IMR-90 (cell line): Measurements from ENCODE around the gene HSFX1.

Source experiments
- BHLHE40 ChIP-seq: fragments of 150-350 bp; IDR thresholded peaks from 2 replicates; pipeline ENCODE4 v1.6.1; 2016; ENCODE audit warnings: mild to moderate bottlenecking, low read depth, low read length
- CEBPB ChIP-seq: IDR thresholded peaks from 2 replicates; pipeline ENCODE4 v1.6.1; 2012; ENCODE audit warnings: low read depth, low read length, improper control_type of control experiment
- MAFK ChIP-seq: IDR thresholded peaks from 2 replicates; pipeline ENCODE4 v1.6.1; 2012; ENCODE audit warnings: low read depth, low read length, improper control_type of control experiment
- POLR2A ChIP-seq: IDR thresholded peaks from 2 replicates; pipeline ENCODE4 v1.6.1; 2012; ENCODE audit warnings: mild to moderate bottlenecking, low read depth, low read length
- RAD21 ChIP-seq: IDR thresholded peaks from 2 replicates; pipeline ENCODE4 v1.6.1; 2012; ENCODE audit warnings: low read length, improper control_type of control experiment
- RFX5 ChIP-seq: IDR thresholded peaks from 2 replicates; pipeline ENCODE4 v1.8.0; 2012; ENCODE audit warnings: low read depth, mild to moderate bottlenecking, low read length, moderate library complexity
- SMC3 ChIP-seq: fragments of 150-350 bp; IDR thresholded peaks from 2 replicates; pipeline ENCODE4 v1.6.1; 2016; ENCODE audit warnings: low read depth, mild to moderate bottlenecking, antibody characterized with exemption, low read length, moderate library complexity
- USF2 ChIP-seq: fragments of 150-350 bp; IDR thresholded peaks from 2 replicates; pipeline ENCODE4 v1.6.1; 2017; ENCODE audit warnings: mild to moderate bottlenecking, antibody characterized with exemption, low read length, low read depth
- TF ChIP-seq, protein P1 (sequence below): conservative IDR thresholded peaks from 2 replicates; pipeline ENCODE4 v1.5.1; 2012; ENCODE audit warnings: mild to moderate bottlenecking, low read depth, low read length, improper control_type of control experiment

DNA sequence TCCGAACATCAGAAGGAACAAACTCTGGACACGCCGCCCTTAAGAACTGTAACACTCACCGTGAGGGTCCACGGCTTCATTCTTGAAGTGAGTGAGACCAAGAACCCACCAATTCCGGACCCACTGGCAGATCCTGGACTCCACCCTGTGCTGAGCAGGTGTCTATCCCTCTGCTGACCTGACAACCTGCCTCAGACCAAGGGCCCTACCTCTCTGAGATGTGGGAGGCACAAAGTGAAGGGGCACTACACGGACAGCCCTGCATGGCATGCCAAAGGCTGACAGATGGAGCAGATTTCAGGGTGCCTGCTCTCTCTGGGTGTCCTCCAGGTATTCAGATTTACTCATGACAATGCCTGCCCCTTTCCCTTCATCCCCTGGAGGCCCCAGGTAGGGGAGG is 14.0 kb upstream of the HSFX1 start:
- TF ChIP-seq, protein P1, sequence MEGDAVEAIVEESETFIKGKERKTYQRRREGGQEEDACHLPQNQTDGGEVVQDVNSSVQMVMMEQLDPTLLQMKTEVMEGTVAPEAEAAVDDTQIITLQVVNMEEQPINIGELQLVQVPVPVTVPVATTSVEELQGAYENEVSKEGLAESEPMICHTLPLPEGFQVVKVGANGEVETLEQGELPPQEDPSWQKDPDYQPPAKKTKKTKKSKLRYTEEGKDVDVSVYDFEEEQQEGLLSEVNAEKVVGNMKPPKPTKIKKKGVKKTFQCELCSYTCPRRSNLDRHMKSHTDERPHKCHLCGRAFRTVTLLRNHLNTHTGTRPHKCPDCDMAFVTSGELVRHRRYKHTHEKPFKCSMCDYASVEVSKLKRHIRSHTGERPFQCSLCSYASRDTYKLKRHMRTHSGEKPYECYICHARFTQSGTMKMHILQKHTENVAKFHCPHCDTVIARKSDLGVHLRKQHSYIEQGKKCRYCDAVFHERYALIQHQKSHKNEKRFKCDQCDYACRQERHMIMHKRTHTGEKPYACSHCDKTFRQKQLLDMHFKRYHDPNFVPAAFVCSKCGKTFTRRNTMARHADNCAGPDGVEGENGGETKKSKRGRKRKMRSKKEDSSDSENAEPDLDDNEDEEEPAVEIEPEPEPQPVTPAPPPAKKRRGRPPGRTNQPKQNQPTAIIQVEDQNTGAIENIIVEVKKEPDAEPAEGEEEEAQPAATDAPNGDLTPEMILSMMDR = no peak
- TF ChIP-seq POLR2A (no peak), CEBPB (no peak), MAFK (no peak), SMC3 (no peak), BHLHE40 (no peak), RFX5 (no peak), RAD21 (no peak), USF2 (no peak)
